Measurements from ENCODE around the gene EMILIN1. TPM values are rescaled to one million over a fixed set of nuclear protein-coding genes. Genes with fewer than 3 reads are reported as not detected.

Gene EMILIN1
- total and polyA plus RNA-seq, 4 donors, result 50.0 to 249 (median 190) TPM

- Histone ChIP-seq H3K4me1 (ENCODE audit: control insufficient read depth in 1 of 2, insufficient read depth in 2 of 2, low read length in 2 of 2) (no peaks in the 10 kb centered on the region), H3K27me3 (ENCODE audit: control insufficient read depth in 1 of 2, insufficient read depth in 2 of 2, low read length in 1 of 2) (no peaks in the 10 kb centered on the region), H3K9me3 (ENCODE audit: control insufficient read depth, low read length) (no peaks in the 10 kb centered on the region), H3K4me3 (ENCODE audit: low read length in 2 of 2) (no peak overlapping the region), H3K36me3 (ENCODE audit: control insufficient read depth in 1 of 2, insufficient read depth in 2 of 2, low read length in 1 of 2) (peaks cover 0 to 16% of the 10 kb centered on the region in 2 donors), H3K27ac (ENCODE audit: low read depth in 1 of 2, low read length in 2 of 2) (no peak overlapping the region)
- ATAC-seq (ENCODE audit: low FRiP score) (no peak), DNase-seq (peak in 1 of 2 donors; percentile 62)
- WGBS, 2 donors, result 91 to 97% methylated on average over 7 of the region's 7 CpGs
- intact Hi-C loops (cut with DNase I), result loop anchor here in 1 of 2 donors (5.0 kb wide), 1 partner anchor 37 kb away; the partner anchor contains the start of gene EMILIN1
Measured at GRCh38 chr2:27039871-27040270, 38.5 kb upstream of the EMILIN1 start.

GRCh38 chr2:27040282-27040681 lies 38.1 kb upstream of the EMILIN1 start:
- no peaks in the 10 kb centered on the region for H3K4me1 ChIP-seq (ENCODE audit: control insufficient read depth in 1 of 2, insufficient read depth in 2 of 2, low read length in 2 of 2)
- 88 to 90% methylated on average over 8 of the region's 8 CpGs for WGBS, 2 donors
- H3K9me3 ChIP-seq (ENCODE audit: control insufficient read depth, low read length), result no peaks in the 10 kb centered on the region
- DNase-seq (no peak), ATAC-seq (ENCODE audit: low FRiP score) (no peak)
- peaks cover 0 to 16% of the 10 kb centered on the region in 2 donors for H3K36me3 ChIP-seq (ENCODE audit: control insufficient read depth in 1 of 2, insufficient read depth in 2 of 2, low read length in 1 of 2)
- intact Hi-C loops (cut with DNase I), result loop anchor here in 1 of 2 donors (5.0 kb wide), 1 partner anchor 37 kb away; the partner anchor contains the start of gene EMILIN1
- H3K27ac ChIP-seq (ENCODE audit: low read depth in 1 of 2, low read length in 2 of 2), result no peak overlapping the region
- no peaks in the 10 kb centered on the region for H3K27me3 ChIP-seq (ENCODE audit: control insufficient read depth in 1 of 2, insufficient read depth in 2 of 2, low read length in 1 of 2)
- no peak overlapping the region for H3K4me3 ChIP-seq (ENCODE audit: low read length in 2 of 2)

GRCh38 chr2:27041752-27042151 lies 36.7 kb upstream of the EMILIN1 start:
- H3K36me3 ChIP-seq (ENCODE audit: control insufficient read depth in 1 of 2, insufficient read depth in 2 of 2, low read length in 1 of 2), result peaks cover 0 to 13% of the 10 kb centered on the region in 2 donors
- no peaks in the 10 kb centered on the region for H3K4me1 ChIP-seq (ENCODE audit: control insufficient read depth in 1 of 2, insufficient read depth in 2 of 2, low read length in 2 of 2)
- H3K4me3 ChIP-seq (ENCODE audit: low read length in 2 of 2), result no peak overlapping the region
- H3K27me3 ChIP-seq (ENCODE audit: control insufficient read depth in 1 of 2, insufficient read depth in 2 of 2, low read length in 1 of 2), result no peaks in the 10 kb centered on the region
- H3K27ac ChIP-seq (ENCODE audit: low read depth in 1 of 2, low read length in 2 of 2), result no peak overlapping the region
- 8 to 13% methylated on average over 5 of the region's 5 CpGs for WGBS, 2 donors
- intact Hi-C loops (cut with DNase I), result loop anchor here in 1 of 2 donors (5.0 kb wide), 1 partner anchor 36 kb away; the partner anchor contains the start of gene EMILIN1
- no peak for DNase-seq
- peak; percentile 16 for ATAC-seq (ENCODE audit: low FRiP score)
- H3K9me3 ChIP-seq (ENCODE audit: control insufficient read depth, low read length), result no peaks in the 10 kb centered on the region

- Histone ChIP-seq H3K27ac (ENCODE audit: low read depth in 1 of 2, low read length in 2 of 2) (no peak overlapping the region), H3K4me3 (ENCODE audit: low read length in 2 of 2) (no peak overlapping the region), H3K27me3 (ENCODE audit: control insufficient read depth in 1 of 2, insufficient read depth in 2 of 2, low read length in 1 of 2) (no peaks in the 10 kb centered on the region), H3K36me3 (ENCODE audit: control insufficient read depth in 1 of 2, insufficient read depth in 2 of 2, low read length in 1 of 2) (peaks cover 0 to 12% of the 10 kb centered on the region in 2 donors), H3K9me3 (ENCODE audit: control insufficient read depth, low read length) (no peaks in the 10 kb centered on the region), H3K4me1 (ENCODE audit: control insufficient read depth in 1 of 2, insufficient read depth in 2 of 2, low read length in 2 of 2) (no peaks in the 10 kb centered on the region)
- DNase-seq (no peak), ATAC-seq (ENCODE audit: low FRiP score) (no peak)
- WGBS, 2 donors, result 67 to 72% methylated on average over 10 of the region's 10 CpGs
- intact Hi-C loops (cut with DNase I), result loop anchor here in 1 of 2 donors (5.0 kb wide), 1 partner anchor 35 kb away; the partner anchor contains the start of gene EMILIN1
Measured at GRCh38 chr2:27042159-27042661, 36.2 kb upstream of the EMILIN1 start.

- no peaks in the 10 kb centered on the region for H3K27me3 ChIP-seq (ENCODE audit: control insufficient read depth in 1 of 2, insufficient read depth in 2 of 2, low read length in 1 of 2)
- no peaks in the 10 kb centered on the region for H3K4me1 ChIP-seq (ENCODE audit: control insufficient read depth in 1 of 2, insufficient read depth in 2 of 2, low read length in 2 of 2)
- H3K36me3 ChIP-seq (ENCODE audit: control insufficient read depth in 1 of 2, insufficient read depth in 2 of 2, low read length in 1 of 2), result peaks cover 0 to 9% of the 10 kb centered on the region in 2 donors
- no peak for DNase-seq
- ATAC-seq (ENCODE audit: low FRiP score), result no peak
- intact Hi-C loops (cut with DNase I), result loop anchor here in 1 of 2 donors (5.0 kb wide), 1 partner anchor 34 kb away; the partner anchor contains the start of gene EMILIN1
- no peak overlapping the region for H3K4me3 ChIP-seq (ENCODE audit: low read length in 2 of 2)
- whole genome bisulfite sequencing, 2 donors, result 83 to 85% methylated on average over 7 of the region's 7 CpGs
- H3K9me3 ChIP-seq (ENCODE audit: control insufficient read depth, low read length), result no peaks in the 10 kb centered on the region
- H3K27ac ChIP-seq (ENCODE audit: low read depth in 1 of 2, low read length in 2 of 2), result no peak overlapping the region
Measured at GRCh38 chr2:27042985-27043634, 35.3 kb upstream of the EMILIN1 start.

GRCh38 chr2:27049422-27050280 lies 28.8 kb upstream of the EMILIN1 start:
- Histone ChIP-seq H3K36me3 (ENCODE audit: control insufficient read depth in 1 of 2, insufficient read depth in 2 of 2, low read length in 1 of 2) (no peaks in the 10 kb centered on the region), H3K9me3 (ENCODE audit: control insufficient read depth, low read length) (no peaks in the 10 kb centered on the region), H3K4me1 (ENCODE audit: control insufficient read depth in 1 of 2, insufficient read depth in 2 of 2, low read length in 2 of 2) (no peaks in the 10 kb centered on the region), H3K27ac (ENCODE audit: low read depth in 1 of 2, low read length in 2 of 2) (peak overlapping the region in 1 of 2 donors; percentile 49), H3K4me3 (ENCODE audit: low read length in 2 of 2) (peak overlapping the region; percentile 58 to 62), H3K27me3 (ENCODE audit: control insufficient read depth in 1 of 2, insufficient read depth in 2 of 2, low read length in 1 of 2) (no peaks in the 10 kb centered on the region)
- 6 to 7% methylated on average over 36 to 52 of the region's 52 CpGs for WGBS, 2 donors
- intact Hi-C loops (cut with DNase I), result loop anchor here (2.0 to 5.0 kb wide), 2 partner anchors 29 to 38 kb away; partner anchors contain the start of genes EMILIN1 (in 1 of the 2) and KHK (in 1 of the 2)
- DNase-seq, result peak; percentile 73 to 86
- ATAC-seq (ENCODE audit: low FRiP score), result peak; percentile 30

- Histone ChIP-seq H3K9me3 (ENCODE audit: control insufficient read depth, low read length) (no peaks in the 10 kb centered on the region), H3K27ac (ENCODE audit: low read depth in 1 of 2, low read length in 2 of 2) (peak overlapping the region in 1 of 2 donors; percentile 49), H3K4me3 (ENCODE audit: low read length in 2 of 2) (peak overlapping the region; percentile 58 to 62), H3K27me3 (ENCODE audit: control insufficient read depth in 1 of 2, insufficient read depth in 2 of 2, low read length in 1 of 2) (no peaks in the 10 kb centered on the region), H3K4me1 (ENCODE audit: control insufficient read depth in 1 of 2, insufficient read depth in 2 of 2, low read length in 2 of 2) (no peaks in the 10 kb centered on the region), H3K36me3 (ENCODE audit: control insufficient read depth in 1 of 2, insufficient read depth in 2 of 2, low read length in 1 of 2) (no peaks in the 10 kb centered on the region)
- peak; percentile 87 to 95 for DNase-seq
- WGBS, 2 donors, result 0 to 1% methylated on average over 48 of the region's 48 CpGs
- peak; percentile 94 for ATAC-seq (ENCODE audit: low FRiP score)
- intact Hi-C loops (cut with DNase I), result loop anchor here (2.0 to 5.0 kb wide), 2 partner anchors 28 to 37 kb away; partner anchors contain the start of genes EMILIN1 (in 1 of the 2) and KHK (in 1 of the 2)
Measured at GRCh38 chr2:27050281-27050995, 28.0 kb upstream of the EMILIN1 start.

Measured in aorta (tissue), 5 donors.